Activated CD4-positive, alpha-beta memory T cell treated with anti-CD3 and anti-CD28 coated beads, Interleukin-2, amount 10 ng/mL, durations not matched to agents 7 days and 5 days (primary cell): ENCODE data around the gene IGSF3. TPM values are rescaled to one million over a fixed set of nuclear protein-coding genes. Genes with fewer than 3 reads are reported as not detected.

Experiments
- CTCF ChIA-PET: fragments of 350-600 bp; sonication (Branson Sonifier 250); formaldehyde crosslinking; loops from one replicate; lab custom pipeline; 2021; ENCODE audit warnings: antibody characterized with exemption, inconsistent platforms; lab: Charles Lee
- POLR2A ChIA-PET: fragments of 350-600 bp; sonication (Branson Sonifier 250); formaldehyde crosslinking; loops from one replicate; lab custom pipeline; 2021; ENCODE audit warnings: antibody characterized with exemption; lab: Charles Lee
- DNase-seq: peaks from one replicate; pipeline ENCODE4 v3.0.0-alpha.2; 2020
- H3K27ac Mint-ChIP-seq: one replicate; pipeline ENCODE4 v1.8.0; 2021; ENCODE audit warnings: mild to moderate bottlenecking, mixed read lengths
- H3K27me3 Mint-ChIP-seq: one replicate; pipeline ENCODE4 v1.8.0; 2021; ENCODE audit warnings: mixed read lengths
- H3K36me3 Mint-ChIP-seq: one replicate; pipeline ENCODE4 v1.8.0; 2021; ENCODE audit warnings: low read depth, mixed read lengths
- H3K4me1 Mint-ChIP-seq: one replicate; pipeline ENCODE4 v1.8.0; 2021; ENCODE audit warnings: mixed read lengths
- H3K4me3 Mint-ChIP-seq: one replicate; pipeline ENCODE4 v1.8.0; 2021; ENCODE audit warnings: mild to moderate bottlenecking, mixed read lengths
- H3K9me3 Mint-ChIP-seq: one replicate; pipeline ENCODE4 v1.8.0; 2021; ENCODE audit warnings: mixed read lengths
- total RNA-seq, 2 experiments: library from RNA; stranded (reverse); gene quantifications; one replicate each; pipeline ENCODE4 v1.2.3, GENCODE V29; 2021

The IGSF3 gene
- total RNA-seq, 2 experiments from 2014 or later: 0.48 to 0.58 TPM

- POLR2A ChIA-PET: interaction anchor here (1.1 to 6.2 kb wide), 4 partner anchors 14 to 33 kb away, joined by 3 to 46 read pairs (median 12); no protein-coding TSS in a partner anchor
Measured at GRCh38 chr1:116537040-116537831, 130.3 kb downstream of the IGSF3 start.

GRCh38 chr1:116534014-116534739 lies 133.4 kb downstream of the IGSF3 start:
- ChIA-PET CTCF (no interaction called here), POLR2A (no interaction called here)
- Mint-ChIP-seq H3K36me3 (peaks cover 82% of the 10 kb centered on the region), H3K4me3 (no peak overlapping the region), H3K4me1 (peaks cover 32% of the 10 kb centered on the region), H3K27ac (no peak overlapping the region), H3K27me3 (no peaks in the 10 kb centered on the region), H3K9me3 (no peaks in the 10 kb centered on the region)
- no peak for DNase-seq

More at GRCh38 chr1:116537040-116537831, 130.3 kb downstream of the IGSF3 start:
- Mint-ChIP-seq H3K4me1 (peaks cover 52% of the 10 kb centered on the region), H3K9me3 (no peaks in the 10 kb centered on the region), H3K27ac (no peak overlapping the region), H3K36me3 (peaks cover 85% of the 10 kb centered on the region), H3K27me3 (no peaks in the 10 kb centered on the region), H3K4me3 (no peak overlapping the region)
- no peak for DNase-seq
- CTCF ChIA-PET: interaction anchor here (1.0 kb wide), 1 partner anchor 20 kb away, joined by 3 read pairs; no protein-coding TSS in a partner anchor

GRCh38 chr1:116533429-116533820 lies 134.1 kb downstream of the IGSF3 start:
- Mint-ChIP-seq H3K4me1 (peaks cover 27% of the 10 kb centered on the region), H3K36me3 (peaks cover 82% of the 10 kb centered on the region), H3K9me3 (no peaks in the 10 kb centered on the region), H3K4me3 (no peak overlapping the region), H3K27ac (no peak overlapping the region), H3K27me3 (no peaks in the 10 kb centered on the region)
- no peak for DNase-seq
- CTCF ChIA-PET: no interaction called here
- POLR2A ChIA-PET: no interaction called here

GRCh38 chr1:116532671-116533428 lies 134.7 kb downstream of the IGSF3 start:
- DNase-seq: no peak
- H3K27ac Mint-ChIP-seq: peak overlapping the region; percentile 2
- H3K4me3 Mint-ChIP-seq: no peak overlapping the region
- peaks cover 21% of the 10 kb centered on the region for H3K4me1 Mint-ChIP-seq
- H3K9me3 Mint-ChIP-seq: no peaks in the 10 kb centered on the region
- ChIA-PET CTCF (interaction anchor here (0.9 kb wide), 1 partner anchor 34 kb away, joined by 3 read pairs; no protein-coding TSS in a partner anchor), POLR2A (no interaction called here)
- H3K36me3 Mint-ChIP-seq: peaks cover 82% of the 10 kb centered on the region
- H3K27me3 Mint-ChIP-seq: no peaks in the 10 kb centered on the region

GRCh38 chr1:116531917-116532316 lies 135.6 kb downstream of the IGSF3 start:
- Mint-ChIP-seq H3K4me1 (peaks cover 15% of the 10 kb centered on the region), H3K36me3 (peaks cover 85% of the 10 kb centered on the region), H3K9me3 (peaks cover 3% of the 10 kb centered on the region), H3K4me3 (no peak overlapping the region), H3K27ac (no peak overlapping the region), H3K27me3 (no peaks in the 10 kb centered on the region)
- POLR2A ChIA-PET: no interaction called here
- no peak for DNase-seq
- CTCF ChIA-PET: interaction anchor here (0.9 kb wide), 1 partner anchor 33 kb away, joined by 3 read pairs; no protein-coding TSS in a partner anchor

GRCh38 chr1:116529681-116530080 lies 137.9 kb downstream of the IGSF3 start:
- Mint-ChIP-seq H3K36me3 (peaks cover 87% of the 10 kb centered on the region), H3K4me3 (no peak overlapping the region), H3K27me3 (no peaks in the 10 kb centered on the region), H3K9me3 (peaks cover 3% of the 10 kb centered on the region), H3K27ac (no peak overlapping the region), H3K4me1 (peaks cover 14% of the 10 kb centered on the region)
- DNase-seq: no peak
- POLR2A ChIA-PET: no interaction called here
- CTCF ChIA-PET: no interaction called here

- CTCF ChIA-PET: no interaction called here
Measured at GRCh38 chr1:116529199-116529631, 138.3 kb downstream of the IGSF3 start.

GRCh38 chr1:116528329-116529083 lies 139.0 kb downstream of the IGSF3 start:
- H3K36me3 Mint-ChIP-seq: peaks cover 82% of the 10 kb centered on the region
- ChIA-PET POLR2A (no interaction called here), CTCF (no interaction called here)

More at GRCh38 chr1:116529199-116529631, 138.3 kb downstream of the IGSF3 start:
- Mint-ChIP-seq H3K36me3 (peaks cover 86% of the 10 kb centered on the region), H3K9me3 (peaks cover 3% of the 10 kb centered on the region), H3K27ac (no peak overlapping the region), H3K4me3 (no peak overlapping the region), H3K4me1 (peaks cover 14% of the 10 kb centered on the region), H3K27me3 (no peaks in the 10 kb centered on the region)
- POLR2A ChIA-PET: no interaction called here
- no peak for DNase-seq

GRCh38 chr1:116525440-116525839 lies 142.1 kb downstream of the IGSF3 start:
- no peak for DNase-seq
- POLR2A ChIA-PET: no interaction called here
- no peak overlapping the region for H3K27ac Mint-ChIP-seq
- H3K27me3 Mint-ChIP-seq: no peaks in the 10 kb centered on the region
- CTCF ChIA-PET: no interaction called here
- H3K9me3 Mint-ChIP-seq: peaks cover 3% of the 10 kb centered on the region
- no peak overlapping the region for H3K4me3 Mint-ChIP-seq
- peaks cover 7% of the 10 kb centered on the region for H3K4me1 Mint-ChIP-seq
- peaks cover 76% of the 10 kb centered on the region for H3K36me3 Mint-ChIP-seq

More at GRCh38 chr1:116528329-116529083, 139.0 kb downstream of the IGSF3 start:
- no peak overlapping the region for H3K27ac Mint-ChIP-seq
- no peaks in the 10 kb centered on the region for H3K27me3 Mint-ChIP-seq
- DNase-seq: no peak
- peaks cover 14% of the 10 kb centered on the region for H3K4me1 Mint-ChIP-seq
- H3K9me3 Mint-ChIP-seq: peaks cover 3% of the 10 kb centered on the region
- H3K4me3 Mint-ChIP-seq: no peak overlapping the region

Other genes starting within 250 kb of the IGSF3 start
- gene CD58, start 96.7 kb downstream of the IGSF3 start, total RNA-seq: 10 to 100 TPM; 55.2 to 59.7 TPM
- 100 to 1,000 TPM; 329 to 340 TPM for gene CD2, start 86.7 kb upstream of the IGSF3 start, total RNA-seq
- gene PTGFRN, start 242.2 kb upstream of the IGSF3 start, total RNA-seq: 1 to 10 TPM; 1.8 to 2.8 TPM